A549 treated with GW870086 at 1 μM for 4 hours (cell line): ENCODE measurements around the gene RAB15. TPM values are rescaled to one million over a fixed set of nuclear protein-coding genes. Genes with fewer than 3 reads are reported as not detected.

ENCODE experiments used
- total RNA-seq: library from RNA; stranded (reverse); fragments of 200-300 nt; extraction: Qiagen RNA extraction; gene quantifications from 5 replicates; pipeline ENCODE4 v1.2.3, GENCODE V29; 2022; ENCODE audit warnings: low read depth

Gene RAB15
- total RNA-seq, result 20.2 to 23.6 TPM (median 22.2 TPM) in 5 replicates

GRCh38 chr14:64971943-64972791, at the start of gene RAB15:
Gene RAB15, minus strand, starts transcription at chr14:64972336. Its CDS starts 260 bp downstream, at chr14:64972076.

GRCh38 chr14:64986648-64987437, 14.7 kb upstream of the RAB15 start, which contains the start of gene FNTB:
Gene FNTB, plus strand, starts transcription at chr14:64986895. Its CDS starts 59 bp downstream, at chr14:64986954.

GRCh38 chr14:64942531-64943111, 29.5 kb downstream of the RAB15 start, which contains the start of gene GPX2:
Gene GPX2, minus strand, starts transcription at chr14:64942745. Its CDS starts 19 bp downstream, at chr14:64942726.

GRCh38 chr14:64914237-64915028, 57.7 kb downstream of the RAB15 start, which contains the start of gene CHURC1:
Gene CHURC1, plus strand, starts transcription at chr14:64914455. Its CDS starts 41 bp downstream, at chr14:64914496.

Other genes starting within 250 kb of the RAB15 start
- 1.5 to 2.5 TPM (median 2.0 TPM) in 5 replicates for gene SPTB, start 92.4 kb downstream of the RAB15 start, total RNA-seq
- gene CHURC1, start 57.9 kb downstream of the RAB15 start, total RNA-seq, result 76.0 to 129 TPM (median 85.3 TPM) in 5 replicates
- 174 to 317 TPM (median 203 TPM) in 5 replicates for gene GPX2, start 29.6 kb downstream of the RAB15 start, total RNA-seq
- gene FNTB, start 14.6 kb upstream of the RAB15 start, total RNA-seq, result 21.3 to 28.0 TPM (median 22.8 TPM) in 5 replicates
- gene MAX, start 130.2 kb upstream of the RAB15 start, total RNA-seq, result 52.9 to 73.0 TPM (median 58.8 TPM) in 5 replicates